Suprapubic skin (tissue), 4 donors: ENCODE data around the gene SLC2A13. TPM values are rescaled to one million over a fixed set of nuclear protein-coding genes. Genes with fewer than 3 reads are reported as not detected.

Experiments
- DNase-seq, 2 donors: peaks; one replicate each; pipeline ENCODE4 v3.0.0-alpha.2; 2019; ENCODE audit warnings: low spot score in 2 of 2
- H3K27ac ChIP-seq: fragments of 200-600 bp; sonication (generic); one replicate; pipeline ENCODE4 v1.5.1; 2019
- H3K27me3 ChIP-seq: fragments of 200-600 bp; sonication (generic); one replicate; pipeline ENCODE4 v1.5.1; 2019
- H3K36me3 ChIP-seq: fragments of 200-600 bp; sonication (generic); one replicate; pipeline ENCODE4 v1.5.1; 2019
- H3K4me1 ChIP-seq: fragments of 200-600 bp; sonication (generic); one replicate; pipeline ENCODE4 v1.5.1; 2019
- H3K4me3 ChIP-seq: fragments of 200-600 bp; sonication (generic); one replicate; pipeline ENCODE4 v1.5.1; 2019; ENCODE audit warnings: mild to moderate bottlenecking
- H3K9me3 ChIP-seq: fragments of 200-600 bp; sonication (generic); one replicate; pipeline ENCODE4 v1.5.1; 2019
- CTCF ChIP-seq, 2 donors: fragments of 200-600 bp in 1 of 2; fragments of 450-650 bp in 1 of 2; sonication (generic) in 1 of 2; IDR thresholded peaks; one replicate each; pipeline ENCODE4 v1.5.1; 2016 to 2019; ENCODE audit warnings: antibody characterized with exemption in 2 of 2, mild to moderate bottlenecking in 1 of 2, moderate library complexity in 1 of 2
- EP300 ChIP-seq: sonication (generic); formaldehyde crosslinking; IDR thresholded peaks from one replicate; pipeline ENCODE4 v1.6.1; 2017; ENCODE audit warnings: antibody characterized with exemption
- POLR2A ChIP-seq, 2 donors: fragments of 450-650 bp; IDR thresholded peaks; one replicate each; pipeline ENCODE4 v1.6.1; 2017; ENCODE audit warnings: antibody characterized with exemption in 2 of 2, mild to moderate bottlenecking in 2 of 2, moderate library complexity in 2 of 2
- POLR2AphosphoS5 ChIP-seq, 3 donors: sonication (generic); formaldehyde crosslinking; IDR thresholded peaks; one replicate each; pipeline ENCODE4 v1.6.1; 2017; ENCODE audit warnings: antibody characterized with exemption in 3 of 3
- WGBS: methylation state at CpG from one replicate; pipeline ENCODE4 v1.1.5; 2018; 5-methylcytosine and 5-hydroxymethylcytosine counted together
- total RNA-seq, 4 donors: library from RNA; depleted of rRNA; stranded (reverse); fragments of >200 nt; gene quantifications; one replicate each; pipeline ENCODE4 v1.1.0, GENCODE V29; 2016

Gene SLC2A13
- total RNA-seq, 4 donors from 2014 or later = 10.4 to 14.1 (median 13.4) TPM

DNA sequence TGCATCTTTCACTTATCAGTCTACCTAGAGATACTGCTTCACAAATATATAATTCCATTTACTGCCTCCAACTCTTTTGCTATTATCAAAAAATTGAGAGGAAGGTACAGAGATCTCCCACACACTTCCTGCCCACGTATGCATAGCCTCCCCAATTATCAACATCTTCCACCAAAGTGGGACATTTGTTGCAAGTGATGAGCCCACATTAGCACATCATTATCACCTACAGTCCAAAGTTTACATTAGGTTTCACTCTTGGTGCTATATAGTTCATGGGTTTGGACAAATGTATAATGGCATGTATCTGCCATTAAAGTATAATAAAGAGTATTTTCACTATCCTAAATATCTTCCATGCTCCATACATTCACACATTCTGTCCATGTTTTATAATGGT, 66.3 kb downstream of the SLC2A13 start:
- no peak for DNase-seq
- no peak overlapping the region for H3K4me3 ChIP-seq
- H3K27me3 ChIP-seq = no peaks in the 10 kb centered on the region
- 74% methylated on average over 1 of the region's 1 CpG for WGBS
- TF ChIP-seq EP300 = no peak
- TF ChIP-seq POLR2AphosphoS5 (IDR thresholded peaks at IDR 0.05) = no peak
- TF ChIP-seq CTCF (IDR thresholded peaks at IDR 0.05) = no peak
- no peak for TF ChIP-seq POLR2A (IDR thresholded peaks at IDR 0.05)
- H3K9me3 ChIP-seq = no peaks in the 10 kb centered on the region
- no peak overlapping the region for H3K27ac ChIP-seq
- no peaks in the 10 kb centered on the region for H3K4me1 ChIP-seq
- no peaks in the 10 kb centered on the region for H3K36me3 ChIP-seq

DNA sequence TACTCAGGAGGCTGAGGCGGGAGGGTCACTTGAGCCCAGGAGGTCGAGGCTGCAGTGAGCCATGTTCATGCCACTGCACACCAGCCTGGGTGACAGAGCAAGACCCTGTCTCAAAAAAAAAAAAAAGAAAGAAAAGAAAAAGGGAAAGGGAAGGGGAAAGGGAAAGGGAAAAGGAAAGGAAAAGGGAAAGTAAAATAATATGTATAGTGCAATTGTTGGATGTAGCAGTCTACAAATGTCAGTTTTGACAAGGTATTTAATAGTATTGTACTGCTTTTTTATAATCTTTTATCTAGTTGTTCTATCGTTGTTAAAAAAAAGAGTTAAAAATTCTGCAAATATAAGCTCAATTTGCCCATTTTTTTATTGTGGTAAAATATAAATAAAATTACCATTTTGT, 67.3 kb downstream of the SLC2A13 start:
- 88% methylated on average over 3 of the region's 3 CpGs for WGBS
- Histone ChIP-seq H3K9me3 (no peaks in the 10 kb centered on the region), H3K4me3 (no peak overlapping the region), H3K27me3 (no peaks in the 10 kb centered on the region), H3K36me3 (no peaks in the 10 kb centered on the region), H3K27ac (no peak overlapping the region), H3K4me1 (peaks cover 5% of the 10 kb centered on the region)
- DNase-seq = no peak
- TF ChIP-seq POLR2A (IDR thresholded peaks at IDR 0.05) = no peak
- no peak for TF ChIP-seq CTCF (IDR thresholded peaks at IDR 0.05)
- no peak for TF ChIP-seq POLR2AphosphoS5 (IDR thresholded peaks at IDR 0.05)
- TF ChIP-seq EP300 = no peak

- DNase-seq = no peak
- H3K9me3 ChIP-seq = no peaks in the 10 kb centered on the region
- H3K4me3 ChIP-seq = no peak overlapping the region
- H3K27ac ChIP-seq = no peak overlapping the region
- no peaks in the 10 kb centered on the region for H3K36me3 ChIP-seq
- peaks cover 16% of the 10 kb centered on the region for H3K4me1 ChIP-seq
- TF ChIP-seq CTCF (IDR thresholded peaks at IDR 0.05) (no peak), POLR2AphosphoS5 (IDR thresholded peaks at IDR 0.05) (no peak), POLR2A (IDR thresholded peaks at IDR 0.05) (no peak), EP300 (no peak)
- H3K27me3 ChIP-seq = no peaks in the 10 kb centered on the region
- WGBS = 29% methylated on average over 2 of the region's 2 CpGs
Measured at GRCh38 chr12:40034712-40035111, 71.2 kb downstream of the SLC2A13 start.

- TF ChIP-seq EP300 (no peak), POLR2AphosphoS5 (IDR thresholded peaks at IDR 0.05) (no peak)
- Histone ChIP-seq H3K27ac (no peak overlapping the region), H3K27me3 (no peaks in the 10 kb centered on the region), H3K4me1 (peaks cover 16% of the 10 kb centered on the region), H3K9me3 (no peaks in the 10 kb centered on the region), H3K4me3 (no peak overlapping the region), H3K36me3 (no peaks in the 10 kb centered on the region)
- DNase-seq = no peak
Measured at GRCh38 chr12:40034156-40034555, 71.7 kb downstream of the SLC2A13 start.

DNA sequence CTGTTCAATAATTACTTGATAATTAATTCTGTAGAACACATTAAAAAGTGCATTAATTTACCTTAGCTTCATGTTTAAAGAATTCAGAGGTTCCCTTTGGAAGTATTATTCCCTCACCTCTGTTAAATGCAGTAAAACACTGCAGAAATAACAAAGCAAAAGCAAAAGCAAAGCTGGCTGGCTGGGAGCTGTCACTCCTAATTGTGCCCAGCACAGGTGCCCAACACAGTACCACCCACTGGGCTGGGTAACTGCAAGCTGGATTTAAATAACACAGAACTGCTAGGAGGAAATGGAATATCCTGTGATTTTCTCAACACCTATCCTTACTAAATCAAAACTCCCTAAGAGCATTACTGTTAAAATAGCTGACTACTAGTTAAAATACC, 72.6 kb downstream of the SLC2A13 start:
- Histone ChIP-seq H3K9me3 (no peaks in the 10 kb centered on the region), H3K4me3 (no peak overlapping the region), H3K27me3 (no peaks in the 10 kb centered on the region), H3K36me3 (no peaks in the 10 kb centered on the region), H3K27ac (no peak overlapping the region), H3K4me1 (peaks cover 16% of the 10 kb centered on the region)
- DNase-seq = no peak
- no peak for TF ChIP-seq CTCF (IDR thresholded peaks at IDR 0.05)

DNA sequence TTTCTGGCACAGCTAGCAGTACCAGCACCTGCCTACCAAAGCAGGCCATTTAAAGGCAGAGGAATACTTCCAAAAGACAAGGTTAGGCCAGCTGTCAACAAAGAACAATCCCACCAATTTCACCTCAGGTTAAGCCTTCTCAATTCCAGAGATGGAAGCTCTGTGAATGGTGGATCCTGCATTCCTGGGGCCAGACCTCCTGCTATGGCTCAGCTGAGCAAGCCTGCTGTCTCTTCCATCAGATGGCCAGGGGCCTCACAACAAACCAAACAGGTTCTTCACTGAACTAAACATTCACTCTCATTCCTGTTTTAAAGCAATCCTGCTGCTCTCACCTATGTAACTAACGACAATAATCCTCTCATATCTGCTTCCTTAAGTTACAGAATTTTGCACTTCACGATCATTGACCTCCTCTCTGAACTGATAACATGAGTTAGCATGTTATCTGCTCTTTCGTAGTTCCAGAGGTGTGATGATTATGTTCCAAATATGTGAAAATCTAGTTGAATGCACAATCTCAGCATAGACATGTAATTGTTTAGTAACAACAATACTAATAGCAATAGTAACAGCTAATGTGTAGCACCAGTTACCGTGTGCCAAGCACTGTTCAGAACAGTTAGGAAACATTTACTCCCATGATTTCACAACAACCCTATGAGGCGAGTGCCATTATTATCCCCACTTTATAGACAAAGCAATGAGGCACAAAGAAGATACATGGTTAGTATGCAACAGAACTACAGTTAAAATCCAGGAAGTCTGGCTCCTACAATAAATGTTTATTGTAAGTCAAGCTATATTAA, 73.2 kb downstream of the SLC2A13 start:
- no peaks in the 10 kb centered on the region for H3K9me3 ChIP-seq
- no peaks in the 10 kb centered on the region for H3K27me3 ChIP-seq
- H3K4me3 ChIP-seq = no peak overlapping the region
- DNase-seq = no peak
- 69% methylated on average over 5 of the region's 5 CpGs for WGBS
- TF ChIP-seq POLR2A (IDR thresholded peaks at IDR 0.05) (no peak), CTCF (IDR thresholded peaks at IDR 0.05) (no peak), EP300 (no peak), POLR2AphosphoS5 (IDR thresholded peaks at IDR 0.05) (no peak)
- no peak overlapping the region for H3K27ac ChIP-seq
- H3K4me1 ChIP-seq = peaks cover 16% of the 10 kb centered on the region
- H3K36me3 ChIP-seq = no peaks in the 10 kb centered on the region
